ENCODE data around the gene TLE4.

Gene TLE4

DNA sequence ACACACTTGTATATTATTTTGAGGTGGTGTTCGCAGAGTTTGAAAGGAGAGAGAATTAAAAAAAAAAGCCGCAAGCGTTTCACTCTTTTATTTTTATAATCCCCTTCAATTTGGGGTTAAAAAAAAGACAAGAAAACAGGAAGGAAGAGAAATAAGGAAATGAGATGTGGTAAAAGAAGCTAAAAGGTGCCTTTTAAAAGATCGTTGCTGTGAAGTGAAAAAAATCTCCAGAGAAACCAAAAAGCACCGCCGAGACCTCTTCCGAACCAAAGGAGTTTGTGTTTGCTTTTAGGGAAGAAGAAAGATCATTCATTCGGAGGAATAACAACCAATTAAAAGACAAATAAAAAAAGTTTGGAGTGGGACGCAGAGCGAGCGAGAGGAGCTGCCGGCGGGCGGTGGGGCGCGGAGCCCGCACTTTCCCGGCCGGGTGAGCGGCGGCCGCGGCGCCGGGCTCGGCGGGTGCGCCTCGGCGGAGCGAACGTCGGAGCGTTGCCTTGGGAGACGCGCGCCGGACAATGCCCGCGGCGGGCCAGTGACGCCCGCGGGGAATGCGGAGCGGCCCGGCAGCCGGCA is 355 bp downstream of the TLE4 start:
- no peak for DNase-seq

DNA sequence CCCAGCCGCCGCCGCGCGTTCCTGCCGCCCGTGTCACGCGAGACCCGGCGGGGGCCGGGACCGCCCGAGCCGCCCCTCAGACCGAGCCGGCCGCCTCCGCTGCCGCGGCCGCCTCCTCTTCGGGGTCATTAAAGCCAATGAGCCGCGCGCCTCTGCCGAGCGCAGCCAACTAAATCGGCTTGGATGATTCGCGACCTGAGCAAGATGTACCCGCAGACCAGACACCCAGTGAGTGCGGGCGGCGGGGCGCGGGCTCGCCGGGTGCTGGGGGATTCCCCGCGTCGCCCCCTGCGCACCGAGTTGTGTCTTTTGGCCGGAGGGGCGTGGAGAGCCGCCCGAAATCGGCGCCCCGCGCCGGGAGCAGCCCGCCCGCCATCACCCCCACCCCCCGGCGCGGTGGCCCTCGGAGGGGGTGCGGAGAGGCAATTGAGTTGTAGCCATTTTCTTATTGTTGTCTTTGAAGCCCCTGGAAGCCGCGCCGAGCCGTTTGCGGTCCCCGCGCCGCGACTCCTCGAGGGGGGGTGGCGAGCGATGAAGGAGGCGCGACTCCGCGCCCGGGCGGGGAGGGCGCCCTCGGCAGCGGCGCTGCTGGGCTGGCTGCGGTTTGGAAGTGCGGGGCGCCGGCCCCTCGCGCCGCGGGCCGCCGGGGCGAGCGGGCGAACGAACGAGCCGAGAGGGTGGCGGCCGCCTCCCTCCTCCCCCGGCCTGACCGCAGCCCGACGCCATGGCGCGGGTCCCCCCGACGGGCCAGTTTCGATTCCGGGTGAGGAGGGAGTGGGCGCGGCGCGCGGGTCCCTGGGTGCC is 1.0 kb downstream of the TLE4 start:
- DNase-seq: peak; percentile 58

DNA sequence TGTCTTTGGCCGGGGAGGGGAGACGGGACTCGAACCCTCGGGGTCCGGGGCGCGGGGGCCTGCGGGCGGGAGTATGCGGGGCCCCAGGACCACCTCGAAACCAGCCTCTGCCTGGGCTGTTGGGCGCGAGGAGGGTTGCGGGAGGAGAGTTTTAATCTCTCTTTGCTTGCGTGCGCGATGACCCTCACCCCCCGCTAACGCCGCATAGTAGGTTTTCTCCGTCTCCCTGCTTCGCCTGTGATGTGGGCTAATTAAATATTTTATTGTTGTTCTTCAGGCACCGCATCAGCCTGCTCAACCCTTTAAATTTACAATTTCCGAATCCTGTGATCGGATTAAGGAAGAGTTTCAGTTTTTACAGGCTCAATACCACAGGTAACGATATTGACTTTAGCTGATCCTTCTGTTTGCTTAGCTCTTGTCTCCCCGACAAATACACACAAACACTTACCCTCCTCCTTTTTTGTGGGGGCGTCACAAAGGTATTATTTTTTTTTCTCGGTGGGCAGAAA is 1.7 kb downstream of the TLE4 start:
- no peak for DNase-seq

DNA sequence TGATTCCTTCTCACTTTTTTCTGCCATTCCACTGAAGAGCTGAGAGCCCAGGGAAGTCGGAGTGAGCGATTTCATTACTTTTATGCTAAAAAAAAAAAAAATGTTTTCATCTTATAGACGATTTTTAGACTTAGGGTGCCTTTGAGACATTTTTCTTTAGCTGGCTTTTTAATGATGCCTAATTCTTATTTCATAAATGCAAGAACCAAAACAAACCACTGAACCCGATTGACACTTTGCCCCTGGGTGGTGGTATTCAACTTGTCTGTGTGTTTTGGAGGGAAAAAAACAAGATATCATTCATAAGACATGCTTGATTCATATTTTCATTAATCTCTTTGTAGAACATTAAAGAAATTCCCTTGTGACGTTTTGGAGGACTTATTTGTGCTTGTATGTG is 2.4 kb downstream of the TLE4 start:
- DNase-seq: no peak

DNA sequence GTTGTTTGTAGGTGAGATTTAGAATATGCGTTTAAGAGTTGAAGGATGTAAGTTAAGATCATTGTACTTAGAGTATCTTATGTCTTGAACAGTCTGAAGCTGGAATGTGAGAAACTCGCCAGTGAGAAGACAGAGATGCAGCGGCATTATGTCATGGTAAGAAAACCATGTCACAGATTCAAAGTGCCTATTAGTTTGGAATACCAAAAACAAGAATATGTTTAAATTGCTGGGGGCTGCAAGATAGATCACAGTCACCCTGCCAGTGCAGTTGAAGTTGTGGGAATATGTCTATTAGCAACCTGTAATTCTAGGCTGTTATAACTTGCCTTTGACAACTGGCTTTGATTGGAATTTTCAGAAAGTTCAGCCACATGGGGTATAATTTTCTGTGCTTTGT is 3.0 kb downstream of the TLE4 start:
- DNase-seq: no peak

DNA sequence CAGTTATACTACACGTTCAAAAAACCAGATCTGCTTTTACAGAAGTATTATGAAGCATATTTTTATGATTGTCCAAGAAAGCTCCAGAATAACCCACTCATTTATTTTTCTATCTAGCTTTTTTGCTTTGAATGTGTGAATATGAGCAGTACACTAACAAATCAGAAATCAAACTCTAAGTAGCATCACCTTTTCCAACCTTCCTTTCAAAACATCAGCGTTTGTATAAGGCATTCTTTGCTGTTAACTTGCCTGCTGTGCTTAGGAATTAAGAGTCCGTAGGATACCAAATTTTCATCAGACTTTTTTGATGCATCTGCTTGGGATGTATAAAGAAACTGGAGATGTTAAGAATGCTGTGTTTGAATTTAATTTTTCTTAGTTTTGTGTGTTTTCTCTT is 3.8 kb downstream of the TLE4 start:
- no peak for DNase-seq

DNA sequence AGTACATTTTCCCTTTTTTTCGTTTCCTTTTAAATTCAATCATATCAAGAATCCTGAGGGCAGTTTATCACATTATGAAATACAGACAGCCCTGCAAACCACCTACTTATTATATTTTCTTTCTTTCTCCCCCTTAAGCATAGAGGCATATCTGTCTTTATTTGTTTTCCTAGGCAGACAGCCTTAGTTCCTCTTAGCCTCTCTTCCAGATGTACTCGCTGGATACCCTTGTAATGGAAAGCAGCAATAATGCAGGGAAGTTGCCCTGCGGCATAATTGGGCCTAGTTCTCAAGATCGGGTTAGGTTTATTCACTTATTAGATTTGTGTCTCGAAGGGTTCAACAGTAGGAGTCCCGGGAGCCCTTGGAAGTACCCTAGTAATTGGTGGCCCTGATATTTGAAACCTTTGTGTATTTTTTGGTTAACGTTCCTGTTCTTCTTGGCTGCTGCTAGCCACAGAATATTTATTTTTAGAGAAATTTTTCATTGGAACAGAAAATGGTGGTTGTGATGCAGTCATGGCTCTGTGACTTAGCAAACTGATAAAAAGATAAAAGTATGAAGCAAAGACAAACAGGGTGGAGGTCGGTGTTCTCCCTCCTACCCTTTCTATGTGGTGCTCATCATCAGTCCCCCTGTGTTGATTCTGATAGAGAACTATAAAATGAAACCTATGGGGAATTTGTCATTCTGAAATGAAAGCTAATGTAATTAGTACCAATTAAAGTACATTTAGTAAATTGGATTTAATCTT is 6.4 kb downstream of the TLE4 start:
- DNase-seq: no peak

DNA sequence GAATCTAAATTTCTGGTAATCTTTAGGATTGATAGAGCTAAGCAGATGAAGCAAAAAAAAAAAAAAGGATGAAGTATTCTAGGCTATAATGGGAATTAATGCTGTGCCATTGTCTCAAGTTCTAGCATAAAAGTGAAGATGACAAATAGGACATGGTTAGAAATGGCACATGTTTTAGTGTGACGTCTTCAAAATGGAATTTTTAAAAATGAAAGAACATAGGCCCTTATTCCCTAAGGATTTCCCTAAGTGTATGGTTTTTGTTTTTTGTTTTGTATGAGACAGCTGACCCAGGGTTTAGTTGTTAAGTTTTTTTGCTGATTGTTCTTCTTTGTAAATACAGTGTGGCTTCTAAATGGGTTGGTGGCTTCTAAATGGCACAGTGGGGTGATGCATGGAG is 7.1 kb downstream of the TLE4 start:
- no peak for DNase-seq

DNA sequence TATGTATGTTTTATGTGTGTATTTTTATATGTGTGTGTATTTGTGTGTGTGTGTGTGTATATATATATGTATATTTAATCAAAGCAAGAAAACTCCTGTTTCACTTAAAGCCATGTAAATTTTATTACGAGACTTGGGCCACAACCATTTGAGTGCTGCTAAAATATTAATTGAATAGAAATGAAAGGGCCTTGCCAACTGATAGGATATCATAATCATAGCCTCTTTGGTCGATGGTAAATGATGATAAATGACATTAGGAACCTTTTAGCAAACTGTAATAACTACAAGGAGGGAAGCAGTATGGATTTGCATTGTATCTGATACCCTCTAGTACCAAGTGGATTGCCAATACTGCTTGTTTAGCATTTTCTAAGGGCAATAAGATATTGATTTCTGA is 7.9 kb downstream of the TLE4 start:
- no peak for DNase-seq

DNA sequence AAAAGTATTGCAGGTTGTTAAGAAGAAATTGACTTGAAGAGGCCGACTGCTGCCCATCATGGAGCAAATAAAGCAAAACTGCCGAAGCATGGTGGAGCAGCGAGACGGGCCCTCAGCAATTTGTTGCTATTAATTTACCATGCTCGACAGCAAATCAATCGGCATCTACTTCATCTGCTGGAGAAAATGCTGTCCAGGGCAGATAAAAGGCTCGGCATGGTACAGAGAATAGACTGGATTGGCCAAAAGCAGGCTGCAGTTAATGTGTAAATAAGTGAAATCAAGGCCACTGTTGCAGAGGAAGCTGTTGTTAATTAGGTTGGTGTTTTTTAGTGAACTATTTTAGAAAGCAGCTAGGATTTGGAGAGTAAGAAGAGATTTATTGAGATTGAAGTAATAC is 8.3 kb downstream of the TLE4 start:
- no peak for DNase-seq

DNA sequence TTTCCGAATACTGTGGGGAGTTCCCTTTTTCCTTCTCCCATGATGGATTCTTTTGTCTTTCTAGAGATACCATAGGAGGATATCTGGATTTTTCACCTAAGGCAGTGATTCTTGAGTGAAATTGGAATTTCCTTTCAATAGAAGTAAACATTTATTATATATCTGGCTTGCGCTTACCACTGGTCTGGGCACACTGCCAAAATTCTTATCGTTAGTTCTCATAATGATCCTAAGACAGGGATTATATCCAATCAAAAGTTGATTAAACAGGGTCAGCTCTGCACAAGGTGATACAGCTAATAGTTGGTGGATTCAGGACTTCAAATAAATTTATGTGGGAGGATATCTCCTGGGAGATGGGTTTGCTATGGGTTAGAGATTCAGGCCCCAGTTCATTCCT is 9.6 kb downstream of the TLE4 start:
- no peak for DNase-seq

DNA sequence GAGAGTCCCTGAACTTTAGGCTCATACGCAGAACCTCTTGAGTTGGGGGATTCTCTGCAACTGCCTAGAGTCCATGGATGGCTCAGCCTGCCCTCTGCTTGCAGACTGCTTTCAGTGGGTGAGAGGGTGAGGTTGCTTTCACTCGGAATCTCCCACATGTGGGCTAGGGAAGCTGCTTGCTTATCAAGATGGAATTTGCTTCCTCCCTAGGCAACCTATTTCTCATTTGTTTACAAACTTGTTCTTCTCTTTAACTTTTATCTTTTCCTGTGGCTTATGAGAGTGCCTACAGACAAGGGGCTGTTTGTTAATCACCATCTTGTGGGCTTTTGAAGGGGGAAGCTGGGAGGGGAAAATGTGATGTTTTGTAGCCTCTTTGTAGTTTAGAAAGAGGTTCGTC is 10.0 kb downstream of the TLE4 start:
- peak; percentile 22 for DNase-seq

DNA sequence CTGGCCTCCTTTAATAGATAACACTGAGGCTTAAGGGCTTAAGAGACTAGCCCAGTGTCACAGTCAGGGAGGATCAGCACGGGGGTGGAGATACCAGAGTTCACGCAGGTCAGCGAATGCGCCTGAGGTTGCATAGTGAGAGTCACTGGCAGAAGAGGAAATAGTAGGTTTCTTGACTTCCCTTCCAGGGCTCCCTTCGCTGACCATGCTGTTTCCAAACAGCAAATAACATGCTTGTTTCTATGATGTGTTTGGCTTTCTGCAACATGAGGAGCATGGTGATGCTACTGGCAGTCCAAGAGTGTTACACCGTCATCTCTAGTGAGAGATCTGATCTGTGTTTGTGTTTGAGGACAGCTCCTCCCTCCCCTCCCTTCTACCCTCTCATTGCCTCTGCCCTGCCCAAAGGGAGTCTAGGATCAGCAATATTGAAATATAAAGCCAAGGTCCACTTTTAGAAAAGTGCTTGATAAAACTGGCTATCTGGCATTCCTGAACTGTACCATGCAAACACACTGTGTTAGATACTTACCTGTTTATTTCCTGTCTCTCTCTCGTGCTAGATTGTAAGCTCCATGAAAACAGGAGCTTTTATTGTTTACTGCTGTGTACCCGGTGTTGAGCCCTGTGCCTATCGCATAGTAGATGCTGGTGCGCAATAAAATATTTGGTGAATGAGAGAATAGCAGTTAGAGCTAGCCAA is 12.3 kb downstream of the TLE4 start:
- DNase-seq: no peak

DNA sequence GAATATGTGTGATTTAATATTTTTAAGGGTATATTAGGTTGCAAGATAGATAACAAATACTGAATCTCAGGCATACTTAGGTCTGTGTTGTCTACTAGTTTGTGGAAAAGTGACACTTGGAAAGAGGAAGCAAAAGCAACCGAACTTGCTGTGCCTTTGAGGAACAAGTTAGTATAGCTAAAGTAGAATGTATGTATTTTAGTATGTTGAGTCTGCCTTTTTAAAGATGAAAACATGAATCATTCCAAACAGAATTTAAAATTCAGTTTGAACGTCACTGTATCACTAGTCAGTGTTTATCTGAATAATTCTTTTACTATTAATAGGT is 12.9 kb downstream of the TLE4 start:
- no peak for DNase-seq

DNA sequence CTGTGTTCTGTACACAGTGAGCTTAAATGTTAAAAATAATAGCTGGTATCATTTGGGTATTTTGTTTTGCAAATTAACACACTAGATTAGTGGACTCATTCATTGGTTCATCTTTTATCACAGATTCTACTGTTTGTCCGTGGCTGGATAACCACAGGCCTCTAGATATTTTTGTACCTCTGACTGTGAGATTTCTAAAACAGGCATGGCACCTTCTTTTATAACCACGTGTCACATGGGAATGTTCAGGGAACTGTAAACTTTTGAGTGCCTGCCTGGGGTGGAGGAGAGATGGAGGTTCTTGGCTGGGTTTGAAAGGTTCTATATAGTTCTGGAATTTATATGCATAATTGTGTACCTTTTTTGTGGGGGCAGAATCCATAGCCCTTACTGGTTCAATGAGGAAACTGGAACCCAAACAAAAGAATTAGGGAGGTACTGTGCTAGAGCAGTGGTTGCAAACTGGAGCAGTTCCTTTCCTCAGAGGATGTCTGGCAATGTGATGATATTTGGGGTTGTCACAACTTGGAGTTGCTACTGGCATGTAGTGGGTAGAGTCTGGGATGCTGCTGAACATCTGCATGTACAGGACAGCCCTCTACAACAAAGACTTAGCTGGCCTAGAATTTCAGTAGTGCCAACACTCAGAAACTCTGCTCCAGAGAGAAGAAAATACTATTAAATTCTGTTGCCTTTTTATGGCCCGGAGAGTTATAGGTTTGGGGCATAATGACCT is 16.9 kb downstream of the TLE4 start:
- DNase-seq: no peak

DNA sequence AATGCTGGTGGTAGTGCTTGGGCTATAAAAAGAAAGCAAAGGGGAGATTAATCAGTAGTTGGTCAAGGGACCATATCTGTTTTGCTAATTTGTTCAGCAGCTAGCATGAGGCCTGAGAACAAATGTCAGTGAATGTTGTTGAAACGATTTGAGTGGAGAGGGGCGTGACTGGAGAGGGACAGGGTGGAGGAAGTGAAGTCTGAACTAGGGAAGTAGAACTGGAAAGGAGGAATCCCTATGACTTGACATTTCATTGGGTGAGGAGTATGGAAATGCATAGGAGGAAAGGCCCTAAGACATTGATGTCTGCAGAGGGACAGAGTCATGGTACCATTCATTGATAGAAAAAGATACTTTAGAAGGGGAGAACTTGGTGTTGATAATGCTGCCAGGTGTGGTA is 19.7 kb downstream of the TLE4 start:
- DNase-seq: no peak

DNA sequence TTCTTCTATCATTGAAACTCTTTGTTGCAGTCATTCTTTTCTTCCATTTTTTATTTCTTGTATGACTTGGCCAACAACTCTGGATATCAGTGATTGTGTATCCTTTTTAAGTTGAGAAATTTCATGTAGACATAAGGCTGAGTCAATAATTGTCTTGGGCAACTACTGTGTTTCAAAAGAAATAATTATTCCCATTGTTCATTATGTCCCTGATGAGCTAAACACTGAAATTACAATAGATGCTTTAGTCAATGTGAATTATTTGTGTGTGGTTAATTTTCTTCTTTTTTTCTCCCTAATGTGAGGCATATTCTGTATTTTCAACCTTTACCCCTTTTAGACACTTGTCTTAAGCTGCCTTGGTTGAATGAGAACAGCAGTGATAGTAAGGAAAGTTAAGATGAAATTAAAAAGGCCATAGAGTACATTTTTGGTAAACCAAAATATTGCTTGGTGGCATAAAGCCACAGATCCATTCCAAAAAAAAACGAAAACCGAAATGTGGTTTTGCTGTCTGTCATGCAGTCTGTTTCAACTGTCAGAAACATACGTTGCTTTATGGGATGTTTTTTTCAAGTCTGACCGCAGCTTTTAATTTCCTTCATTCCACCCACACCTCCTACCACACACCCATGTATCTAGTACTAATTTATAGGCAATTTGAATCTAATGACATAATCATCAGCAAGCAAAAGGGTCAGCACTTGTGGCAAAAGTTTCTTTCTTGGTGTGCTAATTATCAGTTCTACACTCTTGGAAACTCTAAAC is 21.1 kb downstream of the TLE4 start:
- no peak for DNase-seq

DNA sequence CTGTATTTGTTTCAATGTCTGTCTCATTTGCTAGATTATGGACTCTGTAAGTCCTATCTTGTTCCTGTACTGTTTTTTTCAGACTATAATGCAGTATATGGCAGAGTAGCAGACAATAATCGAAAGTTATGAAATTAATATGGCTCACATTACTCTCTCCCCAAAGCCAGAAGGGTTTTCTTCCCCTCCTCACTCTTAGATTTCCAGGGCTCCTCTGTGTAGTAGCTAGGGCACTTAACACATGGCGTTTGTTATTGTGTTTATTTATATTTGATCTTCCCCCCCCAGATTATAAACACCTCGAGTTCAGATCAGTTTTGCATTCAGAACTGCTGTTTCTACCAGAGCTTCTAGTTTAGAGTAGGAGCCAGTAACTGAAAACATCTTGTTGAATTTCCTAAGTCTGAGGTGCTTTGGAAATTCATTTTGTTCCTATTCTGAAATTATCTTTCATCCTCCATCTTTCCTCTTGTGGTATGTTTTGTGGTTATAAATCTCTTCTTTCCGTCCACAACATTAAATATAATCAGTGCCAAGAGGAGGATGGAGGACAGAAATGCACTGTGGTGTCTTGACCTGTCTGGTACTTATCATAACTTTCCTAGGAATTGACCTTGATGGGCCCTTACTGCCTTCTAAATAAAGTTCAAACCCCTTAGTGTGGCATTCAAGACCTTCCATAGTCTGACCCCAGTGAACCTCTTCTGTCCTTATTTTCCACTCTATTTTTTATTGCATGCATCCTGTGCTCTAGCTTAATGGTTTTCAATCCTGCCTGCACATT is 27.0 kb downstream of the TLE4 start:
- no peak for DNase-seq

DNA sequence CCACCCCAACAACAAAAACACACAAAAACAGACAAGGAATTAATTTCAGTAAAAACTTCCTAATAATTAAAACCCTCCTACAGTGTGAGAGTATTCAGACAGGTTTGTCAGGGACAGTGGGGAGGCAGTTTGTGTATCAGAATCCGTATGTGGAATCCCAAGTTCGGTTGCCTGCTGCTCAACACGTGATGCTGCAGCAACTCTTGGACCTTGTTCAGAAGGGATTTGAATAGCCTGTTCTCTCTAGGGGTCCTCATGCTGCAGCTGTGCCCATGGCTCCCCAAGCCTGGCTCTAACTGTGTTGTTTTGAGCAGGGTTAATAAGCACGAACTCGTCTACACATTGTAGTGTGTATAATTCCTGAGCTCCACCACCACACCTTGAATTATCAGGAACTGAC is 28.7 kb downstream of the TLE4 start:
- DNase-seq: no peak

DNA sequence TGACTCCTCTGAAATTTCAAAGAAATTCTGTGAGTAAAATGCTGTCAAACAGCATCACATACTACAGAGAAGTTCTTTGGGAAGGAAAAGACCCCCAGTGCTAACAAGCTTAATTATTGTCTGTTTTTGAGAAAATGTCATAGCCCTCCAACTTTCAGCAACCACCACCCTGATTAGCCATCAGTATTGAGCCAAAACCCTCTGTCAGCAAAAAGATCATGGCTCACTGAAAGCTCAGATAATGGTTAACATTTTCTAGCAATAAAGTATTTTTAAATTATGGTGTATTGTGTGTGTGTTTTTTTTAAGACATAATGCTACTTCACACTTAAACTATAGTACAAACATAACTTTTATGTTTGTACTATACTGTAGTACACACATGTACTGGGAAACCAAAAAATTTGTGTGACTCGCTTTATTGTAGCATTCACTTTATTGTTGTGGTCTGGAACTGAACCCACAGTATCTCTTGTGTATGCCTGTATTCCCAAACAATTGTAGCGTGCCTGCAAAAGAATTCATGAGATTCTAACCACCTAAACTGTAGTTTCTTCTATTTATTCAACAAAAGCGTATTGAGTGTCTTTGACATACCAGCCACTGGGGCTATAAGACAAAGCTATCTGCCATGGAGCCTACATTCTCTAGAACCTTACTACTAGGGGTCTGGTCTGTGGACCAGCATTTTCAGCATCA is 31.6 kb downstream of the TLE4 start:
- DNase-seq: no peak

Measured in effector CD4-positive, alpha-beta T cell (primary cell).